Effector memory CD8-positive, alpha-beta T cell (primary cell): ENCODE data around the gene BRD1.

Experiments
- ATAC-seq: fragments of 150-1000 bp; cut with Tn5 transposase; replicated peaks from 2 replicates; pipeline ENCODE4 v1.10.0; 2021; ENCODE audit warnings: mild to moderate bottlenecking, moderate library complexity
- DNase-seq, 3 experiments: peaks; one replicate each; pipeline ENCODE4 v3.0.0; 2021
- H3K27ac Mint-ChIP-seq, 2 donors: one replicate each; pipeline ENCODE4 v1.8.0; 2022; ENCODE audit warnings: mild to moderate bottlenecking in 2 of 2, mixed read lengths in 2 of 2, moderate library complexity in 2 of 2
- H3K27me3 Mint-ChIP-seq, 2 donors: one replicate each; pipeline ENCODE4 v1.8.0; 2022; ENCODE audit warnings: mixed read lengths in 2 of 2
- H3K36me3 Mint-ChIP-seq: one replicate; pipeline ENCODE4 v1.8.0; 2022; ENCODE audit warnings: mild to moderate bottlenecking, moderate library complexity, mixed read lengths; ENCODE audit not compliant: insufficient read depth
- H3K4me1 Mint-ChIP-seq, 2 donors: one replicate each; pipeline ENCODE4 v1.8.0; 2022; ENCODE audit warnings: low read depth in 2 of 2, mixed read lengths in 2 of 2
- H3K4me3 Mint-ChIP-seq, 2 donors: one replicate each; pipeline ENCODE4 v1.8.0; 2022; ENCODE audit warnings: mild to moderate bottlenecking in 2 of 2, mixed read lengths in 2 of 2, moderate library complexity in 2 of 2
- H3K9me3 Mint-ChIP-seq, 2 donors: one replicate each; pipeline ENCODE4 v1.8.0; 2022; ENCODE audit warnings: mixed read lengths in 2 of 2
- total RNA-seq, 9 experiments: gene quantifications; one replicate each; lab custom pipeline; 2026; lab: John Stamatoyannopoulos, UW

Gene BRD1
- total RNA-seq, result 98.3 to 302 (median 178) reads per million in 9 experiments

DNA sequence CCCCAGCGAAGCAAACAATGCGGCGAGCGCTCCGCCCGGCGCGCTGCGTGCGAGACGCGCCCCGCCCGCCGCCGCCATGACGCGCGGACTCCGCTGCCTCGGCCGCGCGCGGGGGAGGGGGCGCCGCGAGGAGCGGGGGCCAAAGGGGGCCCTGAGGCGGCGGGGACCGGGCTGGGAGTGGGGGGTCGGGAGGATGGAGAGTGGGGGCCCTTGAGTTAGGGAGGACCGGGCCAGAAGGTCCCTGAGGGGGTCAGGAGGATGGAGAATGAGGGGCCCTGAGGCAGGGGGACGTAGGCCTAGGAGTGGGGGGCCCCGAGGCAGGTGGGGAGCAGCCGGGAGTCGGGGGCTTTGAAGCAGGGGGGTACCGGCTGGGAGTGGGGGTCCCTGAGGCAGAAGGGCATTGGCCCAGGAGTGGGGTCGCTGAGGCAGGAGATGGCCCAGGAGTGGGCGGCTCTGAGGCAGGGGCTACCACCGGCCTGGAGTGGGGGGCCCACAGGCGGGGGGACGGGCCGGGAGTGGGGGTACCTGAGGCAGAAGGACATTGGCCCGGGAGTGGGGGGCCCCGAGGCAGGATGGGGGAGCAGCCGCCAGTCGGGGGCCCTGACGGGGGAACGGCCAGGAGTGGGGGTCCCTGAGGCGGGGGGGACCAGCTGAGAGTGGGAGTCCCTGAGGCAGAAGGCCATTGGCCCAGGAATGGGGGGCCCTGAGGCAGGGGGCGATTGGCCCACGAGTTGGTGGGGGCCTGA lies at the start of gene BRD1:
TSS of gene BRD1 (minus strand) at position 21 of the 746 bp plus-strand sequence. CDS start 3,556 bp downstream, outside the sequence.
- H3K9me3 Mint-ChIP-seq, result no peaks in the 10 kb centered on the region
- DNase-seq (peak; percentile 28 to 43 (median 42)), ATAC-seq (peak; percentile 65)
- H3K4me1 Mint-ChIP-seq, result peaks cover 30 to 33% of the 10 kb centered on the region in 2 donors
- H3K4me3 Mint-ChIP-seq, result peak within 1 kb of the TSS; percentile 89 to 96
- peaks cover 34% of the 10 kb centered on the region for H3K36me3 Mint-ChIP-seq
- peak within 1 kb of the TSS; percentile 95 to 97 for H3K27ac Mint-ChIP-seq
- no peaks in the 10 kb centered on the region for H3K27me3 Mint-ChIP-seq

DNA sequence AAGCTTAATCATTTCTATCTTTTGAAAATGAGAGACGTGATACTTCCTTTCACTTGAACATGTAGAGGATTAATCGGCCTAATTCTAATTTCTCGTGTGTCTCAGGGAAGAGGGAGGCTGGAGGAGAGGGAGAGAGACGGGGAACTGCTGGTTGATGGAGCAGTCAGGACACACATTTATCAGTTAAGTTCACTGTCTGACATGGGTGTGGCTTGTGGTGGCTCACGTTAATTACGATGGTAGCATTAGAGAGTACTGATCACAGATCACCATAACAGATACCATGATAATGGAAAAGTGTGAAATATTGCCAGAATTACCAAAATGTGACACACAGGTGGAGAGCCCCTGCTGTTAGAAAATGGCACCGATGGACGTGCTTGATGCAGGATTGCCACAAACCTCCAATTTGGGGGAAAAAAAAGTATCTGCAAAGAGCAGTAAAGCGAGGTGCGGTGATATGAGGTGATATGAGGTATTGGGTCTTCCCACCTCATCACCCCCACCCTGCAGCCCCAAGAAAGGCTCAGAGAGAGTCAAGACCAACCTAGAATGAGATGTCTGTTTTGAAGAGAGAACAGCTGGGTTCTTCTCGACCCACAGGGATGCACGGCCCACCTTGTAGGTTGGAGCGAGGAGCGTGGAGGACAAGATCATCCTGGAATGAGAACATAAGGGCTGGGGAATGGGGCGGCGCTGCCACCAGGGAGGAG lies 45.7 kb upstream of the BRD1 start:
- Mint-ChIP-seq H3K4me3 (peak overlapping the region; percentile 36 to 40), H3K9me3 (no peaks in the 10 kb centered on the region), H3K27me3 (no peaks in the 10 kb centered on the region), H3K27ac (peak overlapping the region; percentile 77 to 82), H3K36me3 (peaks cover 25% of the 10 kb centered on the region), H3K4me1 (peaks cover 40 to 57% of the 10 kb centered on the region in 2 donors)
- ATAC-seq, result no peak
- no peak for DNase-seq

- peaks cover 26% of the 10 kb centered on the region for H3K36me3 Mint-ChIP-seq
These were observed 44.7 kb upstream of the BRD1 start for GRCh38 chr22:49872347-49872746.

GRCh38 chr22:49871482-49871881 lies 43.8 kb upstream of the BRD1 start:
- Mint-ChIP-seq H3K36me3 (peaks cover 27% of the 10 kb centered on the region), H3K27ac (peak overlapping the region in 1 of 2 donors; percentile 51), H3K27me3 (no peaks in the 10 kb centered on the region), H3K4me1 (peaks cover 55 to 69% of the 10 kb centered on the region in 2 donors), H3K4me3 (no peak overlapping the region), H3K9me3 (no peaks in the 10 kb centered on the region)
- DNase-seq, result no peak
- no peak for ATAC-seq

More at GRCh38 chr22:49872347-49872746, 44.7 kb upstream of the BRD1 start:
- no peak for ATAC-seq
- no peak for DNase-seq
- peaks cover 48 to 62% of the 10 kb centered on the region in 2 donors for H3K4me1 Mint-ChIP-seq
- no peak overlapping the region for H3K4me3 Mint-ChIP-seq
- no peaks in the 10 kb centered on the region for H3K27me3 Mint-ChIP-seq
- no peaks in the 10 kb centered on the region for H3K9me3 Mint-ChIP-seq
- H3K27ac Mint-ChIP-seq, result peak overlapping the region in 1 of 2 donors; percentile 51

- Mint-ChIP-seq H3K4me3 (peak overlapping the region; percentile 77 to 79), H3K27me3 (no peaks in the 10 kb centered on the region), H3K9me3 (no peaks in the 10 kb centered on the region), H3K27ac (peak overlapping the region; percentile 91 to 94), H3K36me3 (peaks cover 27% of the 10 kb centered on the region), H3K4me1 (peaks cover 60 to 74% of the 10 kb centered on the region in 2 donors)
- ATAC-seq (peak; percentile 65), DNase-seq (peak; percentile 42 to 56 (median 42))
These were observed 42.4 kb upstream of the BRD1 start for GRCh38 chr22:49869845-49870712.

DNA sequence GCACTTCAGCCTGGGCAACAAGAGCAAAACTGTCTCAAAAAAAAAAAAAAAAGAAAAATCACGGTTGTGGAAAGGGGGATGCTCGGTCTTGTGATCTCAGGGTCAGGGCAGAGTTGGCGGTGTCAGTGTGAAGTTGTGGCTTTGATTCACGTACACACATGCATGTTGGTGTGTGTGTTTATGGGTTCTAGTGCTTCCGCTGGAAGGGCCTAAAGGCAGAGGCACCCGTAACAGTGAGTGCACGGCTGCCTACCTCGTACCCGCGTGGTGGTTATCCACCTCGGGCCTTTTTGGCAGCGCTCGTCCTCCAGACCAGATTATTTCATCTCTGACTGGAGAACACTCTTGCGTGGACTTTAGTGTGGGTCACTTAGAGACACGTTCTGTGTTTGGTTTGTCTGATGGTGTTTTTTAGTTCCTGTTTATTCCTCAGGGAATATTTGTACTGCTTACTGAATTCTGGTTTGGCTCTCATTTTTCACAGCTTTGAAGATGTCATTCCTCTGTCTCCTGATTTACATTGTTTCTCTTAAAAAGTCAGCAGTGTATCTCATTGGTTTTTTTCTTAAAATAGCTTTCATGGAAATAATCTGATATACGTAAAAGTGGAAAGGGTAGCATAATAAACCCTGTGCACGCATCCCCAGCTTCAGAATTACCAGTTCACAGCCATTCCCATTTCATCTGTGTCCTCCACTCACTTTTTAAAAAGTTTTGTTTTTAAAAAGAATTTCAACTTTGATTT lies 41.6 kb upstream of the BRD1 start:
- Mint-ChIP-seq H3K4me3 (peak overlapping the region; percentile 77 to 79), H3K4me1 (peaks cover 60 to 72% of the 10 kb centered on the region in 2 donors), H3K36me3 (peaks cover 27% of the 10 kb centered on the region), H3K27ac (peak overlapping the region; percentile 91 to 94), H3K27me3 (no peaks in the 10 kb centered on the region), H3K9me3 (no peaks in the 10 kb centered on the region)
- ATAC-seq (no peak), DNase-seq (no peak)

GRCh38 chr22:49867303-49868265 lies 39.9 kb upstream of the BRD1 start:
- ATAC-seq (peak; percentile 77), DNase-seq (peak in 2 of 3 experiments; percentile 31 to 37)
- Mint-ChIP-seq H3K27me3 (no peaks in the 10 kb centered on the region), H3K4me3 (peak overlapping the region; percentile 77 to 79), H3K9me3 (no peaks in the 10 kb centered on the region), H3K36me3 (peaks cover 30% of the 10 kb centered on the region), H3K27ac (peak overlapping the region; percentile 91 to 94), H3K4me1 (peaks cover 52 to 68% of the 10 kb centered on the region in 2 donors)

GRCh38 chr22:49866646-49867045 lies 39.0 kb upstream of the BRD1 start:
- H3K4me3 Mint-ChIP-seq, result peak overlapping the region; percentile 77 to 79
- no peaks in the 10 kb centered on the region for H3K27me3 Mint-ChIP-seq
- peaks cover 51 to 70% of the 10 kb centered on the region in 2 donors for H3K4me1 Mint-ChIP-seq
- DNase-seq, result no peak
- H3K36me3 Mint-ChIP-seq, result peaks cover 33% of the 10 kb centered on the region
- no peak for ATAC-seq
- H3K9me3 Mint-ChIP-seq, result no peaks in the 10 kb centered on the region
- peak overlapping the region; percentile 91 to 94 for H3K27ac Mint-ChIP-seq

DNA sequence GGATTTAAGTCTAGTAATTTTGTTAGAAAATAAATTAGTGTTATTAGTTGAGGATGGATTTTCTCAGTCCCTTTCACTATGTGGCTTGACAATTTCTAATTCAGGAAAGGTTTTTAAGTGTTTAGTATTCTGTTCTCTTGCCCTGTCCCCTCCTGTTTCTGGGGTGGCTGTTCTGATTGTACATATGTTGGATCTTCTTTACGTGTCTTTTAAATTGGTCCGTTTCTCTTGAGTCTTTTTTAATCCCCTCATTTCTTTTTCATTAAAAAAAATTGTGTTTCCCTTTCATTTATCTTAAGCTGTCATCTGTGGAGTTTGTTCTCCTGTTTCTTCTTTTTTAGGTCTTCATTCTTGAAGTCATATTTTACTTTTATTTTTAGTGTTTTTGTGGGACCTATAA lies 38.5 kb upstream of the BRD1 start:
- Mint-ChIP-seq H3K4me3 (peak overlapping the region; percentile 77 to 79), H3K4me1 (peaks cover 51 to 71% of the 10 kb centered on the region in 2 donors), H3K36me3 (peaks cover 34% of the 10 kb centered on the region), H3K27ac (peak overlapping the region; percentile 91 to 94), H3K9me3 (no peaks in the 10 kb centered on the region), H3K27me3 (no peaks in the 10 kb centered on the region)
- ATAC-seq, result no peak
- no peak for DNase-seq

DNA sequence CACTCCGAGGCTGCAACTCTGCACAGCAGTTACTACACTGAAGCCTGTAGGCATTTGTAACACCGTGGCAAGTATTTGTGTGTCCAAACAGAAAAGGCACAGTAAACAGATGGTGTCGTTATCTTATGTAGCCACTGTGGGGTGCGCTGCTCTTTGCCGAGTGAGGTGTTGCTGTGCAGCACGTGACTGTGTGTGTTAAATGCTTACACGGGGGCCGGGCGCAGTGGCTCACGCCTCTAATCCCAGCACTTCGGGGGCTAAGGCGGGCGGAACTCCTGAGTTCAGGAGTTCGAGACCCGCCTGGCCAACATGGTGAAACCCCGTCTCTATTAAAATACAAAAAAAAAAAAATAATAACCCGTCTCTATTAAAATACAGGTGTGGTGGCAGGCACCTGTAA lies 37.5 kb upstream of the BRD1 start:
- peaks cover 36% of the 10 kb centered on the region for H3K36me3 Mint-ChIP-seq
- no peaks in the 10 kb centered on the region for H3K9me3 Mint-ChIP-seq
- peak overlapping the region in 1 of 2 donors; percentile 91 for H3K27ac Mint-ChIP-seq
- no peaks in the 10 kb centered on the region for H3K27me3 Mint-ChIP-seq
- no peak overlapping the region for H3K4me3 Mint-ChIP-seq
- DNase-seq, result no peak
- ATAC-seq, result no peak
- H3K4me1 Mint-ChIP-seq, result peaks cover 49 to 65% of the 10 kb centered on the region in 2 donors

DNA sequence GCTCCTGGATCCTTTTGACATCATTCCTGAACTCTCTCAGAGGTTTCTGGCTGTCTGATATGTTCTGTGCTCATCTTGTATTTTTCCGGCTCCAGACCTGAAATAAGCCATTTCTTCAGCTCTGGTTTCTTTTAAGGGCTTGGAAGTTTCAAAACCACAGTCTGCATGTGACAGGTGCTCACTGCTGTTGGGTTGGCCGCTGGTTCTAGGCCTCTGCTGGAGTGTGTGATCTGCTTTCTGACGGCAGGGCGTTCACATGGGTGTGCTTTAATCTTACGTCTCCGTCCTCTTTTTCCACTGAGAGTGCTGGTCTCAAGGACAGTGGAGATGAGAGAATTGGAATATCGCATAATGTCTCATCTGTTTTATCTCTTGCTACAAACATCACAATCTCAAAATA lies 36.3 kb upstream of the BRD1 start:
- peaks cover 25% of the 10 kb centered on the region for H3K36me3 Mint-ChIP-seq
- H3K9me3 Mint-ChIP-seq, result no peaks in the 10 kb centered on the region
- H3K4me1 Mint-ChIP-seq, result peaks cover 43 to 57% of the 10 kb centered on the region in 2 donors
- H3K27ac Mint-ChIP-seq, result peak overlapping the region in 1 of 2 donors; percentile 54
- H3K4me3 Mint-ChIP-seq, result no peak overlapping the region
- no peak for ATAC-seq
- H3K27me3 Mint-ChIP-seq, result no peaks in the 10 kb centered on the region
- no peak for DNase-seq

DNA sequence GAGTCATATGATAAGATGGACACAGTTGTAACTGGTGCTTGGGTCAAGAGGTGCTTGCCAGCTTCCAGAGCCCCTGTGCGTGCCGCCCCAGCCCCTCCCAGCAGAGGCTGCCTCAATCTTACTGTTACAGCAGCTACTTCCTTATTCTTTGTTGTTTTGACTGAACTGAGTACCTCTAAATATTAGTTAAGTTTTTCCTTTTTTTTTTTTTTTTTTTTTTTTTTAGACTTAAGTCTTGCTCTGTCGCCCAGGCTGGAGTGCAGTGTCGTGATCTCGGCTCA lies 34.8 kb upstream of the BRD1 start:
- DNase-seq (no peak), ATAC-seq (no peak)
- Mint-ChIP-seq H3K4me3 (no peak overlapping the region), H3K27me3 (no peaks in the 10 kb centered on the region), H3K4me1 (peaks cover 36 to 47% of the 10 kb centered on the region in 2 donors), H3K9me3 (no peaks in the 10 kb centered on the region), H3K27ac (no peak overlapping the region), H3K36me3 (peaks cover 12% of the 10 kb centered on the region)
